Esophagus (tissue), 2 donors: ENCODE results near the gene KIFAP3. TPM values are rescaled to one million over a fixed set of nuclear protein-coding genes. Genes with fewer than 3 reads are reported as not detected.
"Not testable (repeated sequence)": the region's sequence is repeated elsewhere in the genome, so short reads cannot be mapped to it uniquely, and the experiment has no call there.

Experiments
- H3K27ac ChIP-seq, 2 donors: one replicate each; pipeline ENCODE4 v1.5.1; 2013; ENCODE audit warnings: low read depth in 2 of 2, mild to moderate bottlenecking in 2 of 2, inconsistent platforms in 1 of 2, low read length in 1 of 2, moderate library complexity in 1 of 2
- H3K27me3 ChIP-seq, 2 donors: one replicate each; pipeline ENCODE4 v1.6.1; 2013; ENCODE audit warnings: low read length in 2 of 2, control low read depth in 1 of 2, mild to moderate bottlenecking in 1 of 2; ENCODE audit not compliant: insufficient read depth in 2 of 2, control insufficient read depth in 1 of 2
- H3K36me3 ChIP-seq, 2 donors: one replicate each; pipeline ENCODE4 v1.6.1; 2013; ENCODE audit warnings: low read length in 1 of 2; ENCODE audit not compliant: control insufficient read depth in 2 of 2, insufficient read depth in 2 of 2
- H3K4me1 ChIP-seq, 2 donors: one replicate each; pipeline ENCODE4 v1.6.1; 2013; ENCODE audit warnings: low read length in 1 of 2; ENCODE audit not compliant: control insufficient read depth in 2 of 2, insufficient read depth in 2 of 2
- H3K4me3 ChIP-seq, 2 donors: one replicate each; pipeline ENCODE4 v1.5.1; 2013; ENCODE audit warnings: low read length in 2 of 2, mild to moderate bottlenecking in 2 of 2, low read depth in 1 of 2, moderate library complexity in 1 of 2
- H3K9me3 ChIP-seq, 2 donors: one replicate each; pipeline ENCODE4 v1.6.1; 2013; ENCODE audit warnings: mild to moderate bottlenecking in 2 of 2, low read depth in 1 of 2, low read length in 1 of 2, moderate library complexity in 1 of 2; ENCODE audit not compliant: control insufficient read depth in 2 of 2, insufficient read depth in 1 of 2
- WGBS, 2 donors: extraction: QIAGEN DNeasy Blood & Tissue Kit; methylation state at CpG; one replicate each; pipeline ENCODE4 v1.1.7; 2013; 5-methylcytosine and 5-hydroxymethylcytosine counted together
- polyA plus RNA-seq, 2 donors: library from polyadenylated mRNA; stranded (reverse); fragments of 200-250 nt; gene quantifications; one replicate each; pipeline ENCODE4 v1.2.3, GENCODE V29; 2013
- donor health status: healthy with polysubstance abuse.
- donor health status: Bipolar disorder and iron deficiency.

KIFAP3 gene
- polyA plus RNA-seq, 2 donors: 4.8 to 10.0 TPM

DNA sequence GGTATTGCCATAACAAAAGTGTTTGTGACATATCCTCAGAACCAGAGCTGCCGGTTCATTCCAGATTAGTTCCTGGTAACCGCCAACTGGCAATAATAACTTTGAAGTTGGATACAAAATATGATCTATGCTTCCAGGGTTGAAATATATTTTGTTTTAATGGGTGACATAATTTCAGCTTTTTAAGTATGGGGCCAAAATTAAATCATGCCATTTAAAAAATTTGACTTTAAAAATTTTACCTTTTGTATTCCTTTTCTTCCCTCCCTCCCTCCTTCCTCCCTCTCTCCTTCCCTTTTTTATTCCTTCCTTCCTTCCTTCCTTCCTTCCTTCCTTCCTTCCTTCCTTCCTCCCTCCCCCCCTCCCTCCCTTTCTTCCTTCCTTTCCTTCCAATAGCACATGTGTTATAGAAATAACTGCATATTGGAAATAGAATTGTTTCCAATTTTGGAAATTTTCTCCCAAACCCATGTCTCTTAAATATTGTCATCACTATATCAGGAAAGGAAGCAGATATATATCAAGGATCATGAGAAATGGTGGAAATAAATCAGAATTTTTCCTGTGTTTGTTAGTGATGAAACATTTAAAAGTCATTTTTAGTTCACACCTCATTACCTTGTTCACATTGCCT, 12.0 kb upstream of the KIFAP3 start:
- H3K27ac ChIP-seq: no peak overlapping the region
- H3K4me3 ChIP-seq: no peak overlapping the region
- no peaks in the 10 kb centered on the region for H3K4me1 ChIP-seq
- no peaks in the 10 kb centered on the region for H3K27me3 ChIP-seq
- no peaks in the 10 kb centered on the region for H3K36me3 ChIP-seq
- H3K9me3 ChIP-seq: no peaks in the 10 kb centered on the region
- 65 to 69% methylated on average over 2 of the region's 2 CpGs for WGBS, 2 donors

DNA sequence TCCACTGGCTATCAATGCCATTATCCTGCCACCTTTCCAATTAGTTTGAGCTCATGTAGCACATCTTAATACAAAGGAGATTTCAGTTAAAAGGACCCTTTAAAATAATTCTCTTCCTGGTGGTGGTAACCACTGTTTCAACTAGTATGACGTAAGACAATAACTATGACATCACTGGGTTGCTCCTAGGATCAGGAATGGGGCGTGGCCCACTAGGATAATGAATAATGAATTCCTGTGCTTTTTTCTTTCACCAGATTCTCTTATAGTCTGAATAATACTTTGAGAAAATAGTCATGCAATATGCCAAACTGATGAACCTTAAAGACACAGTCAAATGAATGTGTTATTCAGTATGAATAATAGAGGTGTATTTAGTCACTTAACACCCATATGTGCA, 10.6 kb upstream of the KIFAP3 start:
- H3K36me3 ChIP-seq: no peaks in the 10 kb centered on the region
- H3K9me3 ChIP-seq: no peaks in the 10 kb centered on the region
- no peak overlapping the region for H3K4me3 ChIP-seq
- 53 to 54% methylated on average over 2 of the region's 2 CpGs for whole genome bisulfite sequencing, 2 donors
- no peaks in the 10 kb centered on the region for H3K27me3 ChIP-seq
- no peak overlapping the region for H3K27ac ChIP-seq
- H3K4me1 ChIP-seq: no peaks in the 10 kb centered on the region

DNA sequence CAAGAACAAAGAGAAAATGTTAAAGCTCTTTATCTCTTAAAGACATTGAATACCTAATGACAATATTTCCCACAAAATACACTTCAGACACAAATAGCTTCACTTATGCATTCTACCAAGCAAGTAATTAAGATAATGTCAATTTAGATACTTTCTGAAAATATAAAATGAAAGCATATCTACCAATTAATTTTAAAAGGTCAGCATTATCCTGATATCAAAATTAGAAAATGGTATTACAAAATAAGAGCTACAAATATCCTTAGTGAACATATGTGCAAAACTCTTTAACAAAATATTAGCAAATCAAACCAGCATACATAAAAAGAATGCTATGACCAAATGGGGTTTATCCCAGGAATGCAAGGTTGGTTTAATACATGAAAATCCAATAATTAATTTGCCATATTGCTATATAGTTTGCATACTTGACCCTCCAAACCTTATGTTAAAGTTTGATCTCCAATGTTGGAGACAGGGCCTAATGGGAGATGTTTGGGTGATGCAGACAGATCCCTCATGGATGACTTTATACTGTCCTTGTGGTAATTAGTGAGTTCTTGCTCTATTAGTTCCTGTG, 4.2 kb upstream of the KIFAP3 start:
- no peak overlapping the region for H3K27ac ChIP-seq

DNA sequence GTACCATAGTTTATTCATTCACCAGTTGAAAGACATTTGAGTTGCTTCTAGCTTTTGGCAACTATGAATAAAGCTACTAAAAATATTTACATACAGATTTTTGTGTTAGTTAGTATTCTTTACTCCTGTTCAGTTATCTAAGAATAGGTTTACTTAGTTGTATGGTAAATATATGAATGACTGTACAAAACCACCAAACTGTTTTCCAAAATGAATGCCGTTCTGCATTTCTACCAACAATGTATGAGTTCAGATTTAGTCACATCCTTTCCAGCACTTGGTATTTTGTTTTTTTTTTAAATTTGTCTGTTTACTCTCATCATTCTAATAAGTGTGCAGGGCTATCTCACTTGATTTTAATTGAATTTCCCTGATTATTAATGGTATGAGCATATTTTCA, 3.4 kb upstream of the KIFAP3 start:
- Histone ChIP-seq H3K4me1 (no peaks in the 10 kb centered on the region), H3K4me3 (no peak overlapping the region), H3K36me3 (no peaks in the 10 kb centered on the region), H3K27me3 (no peaks in the 10 kb centered on the region), H3K27ac (no peak overlapping the region), H3K9me3 (peaks cover 0 to 2% of the 10 kb centered on the region in 2 donors)
- WGBS, 2 donors: 80 to 93% methylated on average over 1 of the region's 1 CpG

More for the DNA sequence above, 4.2 kb upstream of the KIFAP3 start:
- no peaks in the 10 kb centered on the region for H3K27me3 ChIP-seq
- H3K4me3 ChIP-seq: no peak overlapping the region
- H3K9me3 ChIP-seq: peaks cover 0 to 2% of the 10 kb centered on the region in 2 donors
- no peaks in the 10 kb centered on the region for H3K36me3 ChIP-seq
- H3K4me1 ChIP-seq: no peaks in the 10 kb centered on the region

DNA sequence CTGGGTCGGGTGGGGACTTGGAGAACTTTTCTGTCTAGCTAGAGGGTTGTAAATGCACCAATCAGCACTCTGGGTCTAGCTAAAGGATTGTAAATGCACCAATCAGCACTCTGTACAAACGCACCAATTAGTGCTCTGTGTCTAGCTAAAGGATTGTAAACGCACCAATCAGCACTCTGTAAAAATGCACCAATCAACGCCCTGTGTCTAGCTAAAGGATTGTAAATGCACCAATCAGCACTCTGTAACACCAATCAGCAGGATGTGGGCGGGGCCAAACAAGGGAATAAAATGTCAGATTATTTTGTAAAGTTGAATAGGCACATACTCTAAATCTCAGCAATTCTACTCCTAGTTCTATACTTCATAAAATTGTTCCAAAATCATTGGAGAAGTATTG, 2.5 kb upstream of the KIFAP3 start:
- H3K27me3 ChIP-seq, H3K4me1 ChIP-seq, H3K9me3 ChIP-seq, H3K36me3 ChIP-seq, H3K4me3 ChIP-seq, H3K27ac ChIP-seq: not testable (repeated sequence)
- 84 to 86% methylated on average over 5 of the region's 5 CpGs for WGBS, 2 donors

DNA sequence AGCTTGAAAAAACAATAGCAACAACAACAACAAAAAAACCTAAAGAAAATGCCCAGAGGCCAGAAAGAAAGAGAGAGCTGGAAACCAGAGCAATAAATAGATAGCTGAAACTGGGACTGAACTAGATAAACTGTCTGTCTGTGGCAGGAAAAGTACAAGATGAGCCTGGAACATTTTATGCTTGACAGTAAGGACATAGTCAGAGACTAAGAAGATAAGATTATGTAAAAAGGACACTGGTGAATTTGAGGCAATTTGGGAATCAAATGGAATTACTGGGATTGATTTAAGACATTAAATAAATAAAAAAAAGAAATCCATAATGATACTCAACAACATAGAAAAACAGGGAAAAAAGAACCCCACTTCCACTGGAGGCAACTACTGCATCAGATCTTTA, 1.7 kb upstream of the KIFAP3 start:
- H3K4me1 ChIP-seq: no peaks in the 10 kb centered on the region
- no peak overlapping the region for H3K27ac ChIP-seq
- no peaks in the 10 kb centered on the region for H3K36me3 ChIP-seq
- H3K4me3 ChIP-seq: no peak overlapping the region
- H3K27me3 ChIP-seq: no peaks in the 10 kb centered on the region
- peaks cover 0 to 2% of the 10 kb centered on the region in 2 donors for H3K9me3 ChIP-seq

DNA sequence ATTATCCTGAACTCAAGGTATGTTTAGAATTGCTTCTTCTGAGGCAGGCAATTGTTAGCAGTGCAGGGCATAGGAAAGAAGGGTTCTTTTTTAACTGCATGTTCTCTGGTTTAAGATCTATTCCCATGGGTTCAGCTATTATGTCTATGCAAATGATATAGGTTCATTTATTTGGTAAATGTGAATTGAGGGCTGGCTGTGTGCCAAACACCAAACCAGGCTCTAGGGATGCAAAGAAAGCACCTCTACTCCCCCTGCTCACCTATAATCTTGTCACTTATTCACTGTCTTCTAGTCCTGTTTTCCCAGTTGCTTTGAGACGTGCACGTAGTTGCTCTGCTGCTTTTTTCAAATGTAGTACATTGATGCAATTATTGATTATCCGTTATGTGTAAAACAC, 691 bp upstream of the KIFAP3 start:
- no peaks in the 10 kb centered on the region for H3K4me1 ChIP-seq
- H3K27me3 ChIP-seq: no peaks in the 10 kb centered on the region
- H3K36me3 ChIP-seq: no peaks in the 10 kb centered on the region
- peak overlapping the region in 1 of 2 donors; percentile 81 for H3K4me3 ChIP-seq
- peak overlapping the region in 1 of 2 donors; percentile 44 for H3K27ac ChIP-seq
- 76 to 77% methylated on average over 3 of the region's 3 CpGs for WGBS, 2 donors
- peaks cover 0 to 2% of the 10 kb centered on the region in 2 donors for H3K9me3 ChIP-seq

DNA sequence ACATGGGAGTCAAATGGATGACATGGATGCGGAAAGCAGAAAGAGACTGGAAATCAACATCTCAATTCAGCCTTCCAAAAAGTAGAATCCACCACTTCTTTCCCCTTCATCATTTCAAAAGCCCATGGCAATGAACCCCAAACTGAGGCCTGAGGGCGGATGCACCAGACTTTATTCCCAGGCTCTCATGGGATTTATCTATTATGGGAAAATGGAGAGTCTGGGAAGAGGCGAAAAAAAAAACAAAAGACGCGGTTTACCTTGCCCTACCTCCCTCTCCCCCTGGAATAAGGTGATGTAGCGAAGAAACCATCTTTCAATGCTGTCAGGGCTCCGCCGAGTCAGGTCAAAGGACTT, 624 bp downstream of the KIFAP3 start:
- H3K4me3 ChIP-seq: peak overlapping the region; percentile 76 to 81
- H3K36me3 ChIP-seq: no peaks in the 10 kb centered on the region
- peak overlapping the region; percentile 78 to 92 for H3K27ac ChIP-seq
- H3K4me1 ChIP-seq: no peaks in the 10 kb centered on the region
- WGBS, 2 donors: 15% methylated on average over 8 of the region's 8 CpGs
- no peaks in the 10 kb centered on the region for H3K9me3 ChIP-seq
- no peaks in the 10 kb centered on the region for H3K27me3 ChIP-seq

DNA sequence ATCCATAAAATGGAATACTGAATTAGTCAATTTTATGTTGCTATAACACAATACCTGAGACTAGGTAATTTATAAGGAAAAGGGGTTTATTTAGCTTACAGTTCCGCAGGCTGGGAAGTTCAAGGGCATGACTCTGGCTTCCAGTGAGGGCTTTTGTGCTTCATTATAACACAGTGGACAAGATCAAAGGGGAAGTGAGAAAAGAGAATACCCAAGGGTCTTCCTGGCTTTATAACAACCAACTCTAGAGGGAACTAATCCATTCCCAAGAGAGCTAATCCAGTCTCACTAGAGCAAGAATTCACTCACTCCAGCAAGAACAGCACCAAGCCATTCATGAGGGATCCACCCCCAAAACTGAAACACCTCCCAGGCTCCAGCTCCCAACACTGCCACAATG, 3.1 kb downstream of the KIFAP3 start:
- whole genome bisulfite sequencing, 2 donors: 100% methylated on average over 1 of the region's 1 CpG
- H3K4me3 ChIP-seq: no peak overlapping the region

DNA sequence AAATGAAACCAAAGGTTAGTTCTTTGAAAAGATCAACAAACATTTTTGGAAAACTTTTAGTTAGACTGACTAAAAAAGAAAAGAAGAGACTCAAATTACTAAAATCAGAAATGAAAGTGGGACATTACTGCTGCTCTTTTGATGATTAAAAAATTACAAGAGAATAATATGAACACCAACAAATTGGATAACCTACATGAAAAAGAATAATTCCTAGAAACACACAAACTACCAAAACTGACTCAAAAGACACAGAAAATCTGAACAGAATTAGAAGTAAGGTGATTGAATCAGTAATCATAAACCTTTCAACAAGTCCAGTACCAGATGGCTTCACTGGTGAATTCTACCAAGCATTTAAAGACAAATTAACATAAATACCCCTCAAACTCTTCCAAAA, 5.6 kb downstream of the KIFAP3 start:
- Histone ChIP-seq H3K27me3 (no peaks in the 10 kb centered on the region), H3K4me1 (no peaks in the 10 kb centered on the region), H3K4me3 (no peak overlapping the region), H3K9me3 (no peaks in the 10 kb centered on the region), H3K27ac (no peak overlapping the region), H3K36me3 (no peaks in the 10 kb centered on the region)

More for the DNA sequence above, 3.1 kb downstream of the KIFAP3 start:
- no peak overlapping the region for H3K27ac ChIP-seq
- H3K9me3 ChIP-seq: no peaks in the 10 kb centered on the region
- H3K36me3 ChIP-seq: no peaks in the 10 kb centered on the region
- H3K27me3 ChIP-seq: no peaks in the 10 kb centered on the region
- no peaks in the 10 kb centered on the region for H3K4me1 ChIP-seq
